Endothelial cell (in vitro differentiated cells): Measurements from ENCODE around the gene PDLIM7. TPM values are rescaled to one million over a fixed set of nuclear protein-coding genes. Genes with fewer than 3 reads are reported as not detected.
A peak's percentile ranks its signal among the peaks of the same experiment; 100 is the strongest.

ENCODE experiments used
- DNase-seq: peaks from one replicate; pipeline ENCODE4 v3.0.0; 2021; ENCODE audit warnings: low spot score
- H3K27ac Mint-ChIP-seq: one replicate; pipeline ENCODE4 v1.8.0; 2021; ENCODE audit warnings: mixed read lengths, inconsistent platforms; ENCODE audit not compliant: unreplicated experiment
- H3K27me3 Mint-ChIP-seq: one replicate; pipeline ENCODE4 v1.8.0; 2021; ENCODE audit warnings: mild to moderate bottlenecking, moderate library complexity, mixed read lengths, inconsistent platforms; ENCODE audit not compliant: unreplicated experiment
- H3K36me3 Mint-ChIP-seq: one replicate; pipeline ENCODE4 v1.8.0; 2021; ENCODE audit warnings: mild to moderate bottlenecking, low read depth, mixed read lengths, inconsistent platforms; ENCODE audit not compliant: unreplicated experiment
- H3K4me1 Mint-ChIP-seq: one replicate; pipeline ENCODE4 v1.8.0; 2021; ENCODE audit warnings: mild to moderate bottlenecking, mixed read lengths, inconsistent platforms; ENCODE audit not compliant: unreplicated experiment
- H3K4me3 Mint-ChIP-seq: one replicate; pipeline ENCODE4 v1.8.0; 2021; ENCODE audit warnings: mild to moderate bottlenecking, mixed read lengths, inconsistent platforms; ENCODE audit not compliant: unreplicated experiment
- H3K9me3 Mint-ChIP-seq: one replicate; pipeline ENCODE4 v1.8.0; 2021; ENCODE audit warnings: mixed read lengths, inconsistent platforms; ENCODE audit not compliant: unreplicated experiment
- total RNA-seq: library from RNA; stranded (reverse); fragmentation: NEBNext Ultra II Directional; extraction: Animal tissue kit (Norgen Biotek cat#: 25700); gene quantifications from one replicate; pipeline ENCODE4 v1.2.1, GENCODE V29; 2021; ENCODE audit not compliant: unreplicated experiment
- TF ChIP-seq, protein P1 (sequence below): fragments of 200-600 bp; sonication (generic); IDR thresholded peaks from one replicate; pipeline ENCODE4 v1.5.0; 2021; ENCODE audit warnings: antibody characterized with exemption; ENCODE audit not compliant: unreplicated experiment

PDLIM7 gene
- total RNA-seq, 1 donor from 2014 or later: 238 TPM

DNA sequence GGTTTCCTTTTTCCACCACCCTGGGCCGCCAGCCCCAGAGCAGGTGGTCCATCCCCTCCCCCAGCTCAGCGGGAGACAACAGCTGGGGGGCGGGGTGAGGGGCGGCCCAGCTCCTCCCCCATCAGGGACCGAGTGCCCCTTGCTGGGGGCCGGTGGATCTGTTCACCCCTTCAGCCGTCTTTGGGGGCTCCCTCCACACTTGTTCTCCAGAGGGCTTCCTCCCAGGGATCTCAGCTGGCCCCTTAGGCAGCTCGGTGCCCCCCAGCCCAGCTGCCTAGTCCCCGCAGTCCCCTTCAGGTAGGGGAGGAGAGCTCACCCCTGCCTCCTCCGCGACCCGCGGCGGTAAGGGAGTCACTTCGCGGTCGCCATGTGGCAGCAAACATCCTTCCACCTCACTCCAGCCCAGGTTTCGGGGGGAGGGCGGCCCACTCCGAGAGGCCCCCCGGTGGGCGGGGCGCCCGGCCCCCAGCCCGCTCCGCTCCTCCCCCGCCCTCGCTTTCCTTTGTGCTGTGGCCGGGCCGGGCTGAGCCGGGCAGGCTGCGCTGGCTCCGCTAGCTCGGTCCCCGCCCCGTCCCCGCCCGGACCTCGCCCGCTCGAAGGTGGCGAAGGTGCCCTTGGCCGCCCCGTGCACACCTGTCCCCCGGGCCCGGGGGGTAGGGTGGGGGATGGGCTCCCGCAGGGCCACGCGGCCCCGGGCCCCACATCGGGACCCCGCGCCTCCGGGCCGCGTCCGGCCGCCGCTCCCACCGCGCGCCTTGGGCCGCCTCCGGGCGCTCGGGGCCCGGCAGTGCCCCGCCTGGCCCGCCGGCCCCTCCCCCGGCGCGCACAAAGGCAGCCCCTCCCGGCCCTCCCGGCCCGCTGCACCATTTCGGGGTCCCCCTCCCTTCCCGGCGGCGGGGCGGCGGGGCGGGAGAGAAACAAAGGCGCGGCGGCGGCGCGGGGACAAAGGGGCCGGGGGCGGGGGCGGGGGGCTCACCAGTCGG, 24.7 kb downstream of the PDLIM7 start:
- TF ChIP-seq, protein P1, sequence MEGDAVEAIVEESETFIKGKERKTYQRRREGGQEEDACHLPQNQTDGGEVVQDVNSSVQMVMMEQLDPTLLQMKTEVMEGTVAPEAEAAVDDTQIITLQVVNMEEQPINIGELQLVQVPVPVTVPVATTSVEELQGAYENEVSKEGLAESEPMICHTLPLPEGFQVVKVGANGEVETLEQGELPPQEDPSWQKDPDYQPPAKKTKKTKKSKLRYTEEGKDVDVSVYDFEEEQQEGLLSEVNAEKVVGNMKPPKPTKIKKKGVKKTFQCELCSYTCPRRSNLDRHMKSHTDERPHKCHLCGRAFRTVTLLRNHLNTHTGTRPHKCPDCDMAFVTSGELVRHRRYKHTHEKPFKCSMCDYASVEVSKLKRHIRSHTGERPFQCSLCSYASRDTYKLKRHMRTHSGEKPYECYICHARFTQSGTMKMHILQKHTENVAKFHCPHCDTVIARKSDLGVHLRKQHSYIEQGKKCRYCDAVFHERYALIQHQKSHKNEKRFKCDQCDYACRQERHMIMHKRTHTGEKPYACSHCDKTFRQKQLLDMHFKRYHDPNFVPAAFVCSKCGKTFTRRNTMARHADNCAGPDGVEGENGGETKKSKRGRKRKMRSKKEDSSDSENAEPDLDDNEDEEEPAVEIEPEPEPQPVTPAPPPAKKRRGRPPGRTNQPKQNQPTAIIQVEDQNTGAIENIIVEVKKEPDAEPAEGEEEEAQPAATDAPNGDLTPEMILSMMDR: no peak
- DNase-seq: peak; percentile 66
- peaks cover 38% of the 10 kb centered on the region for H3K4me1 Mint-ChIP-seq
- no peak overlapping the region for H3K27ac Mint-ChIP-seq
- H3K36me3 Mint-ChIP-seq: peaks cover 25% of the 10 kb centered on the region
- H3K9me3 Mint-ChIP-seq: no peaks in the 10 kb centered on the region
- H3K27me3 Mint-ChIP-seq: peaks cover 32% of the 10 kb centered on the region
- H3K4me3 Mint-ChIP-seq: peak overlapping the region; percentile 90

DNA sequence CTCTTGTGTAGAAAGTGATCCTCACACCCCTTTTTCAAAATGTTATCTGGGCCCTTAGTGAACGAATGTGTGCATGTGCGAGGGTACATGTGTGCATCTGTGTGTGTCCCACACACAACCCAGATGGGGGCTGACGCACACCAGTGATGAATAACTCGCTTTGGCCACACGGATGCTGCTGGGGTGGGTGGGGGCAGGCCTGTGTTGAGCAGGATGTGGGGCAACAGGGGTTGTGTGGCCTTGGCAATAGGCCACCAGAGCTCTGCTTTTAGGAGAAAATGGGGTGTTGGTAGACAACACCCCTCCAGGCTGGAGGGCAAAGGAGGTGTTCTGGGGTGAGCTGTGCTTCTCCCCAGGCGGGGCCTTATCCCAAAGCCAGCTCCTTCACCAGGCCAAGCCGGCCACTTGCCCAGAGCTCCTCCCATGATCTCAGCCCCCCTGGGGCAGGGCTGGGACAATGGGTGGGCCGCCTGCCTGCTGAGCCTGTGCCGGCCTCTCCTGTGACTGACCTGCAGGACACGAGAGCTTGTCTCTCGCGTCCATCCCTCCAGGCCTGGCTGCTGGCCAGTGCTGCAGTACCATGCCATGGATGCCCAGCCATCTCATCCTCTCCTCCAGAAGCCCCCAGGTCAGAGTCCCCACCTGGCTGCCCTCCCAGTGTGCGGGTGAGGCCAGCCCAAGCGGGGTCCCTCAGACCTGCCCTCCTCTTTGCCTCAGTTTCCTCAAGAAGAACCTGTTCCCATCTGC, 25.6 kb downstream of the PDLIM7 start:
- H3K27ac Mint-ChIP-seq: peak overlapping the region; percentile 30
- TF ChIP-seq, protein P1: no peak
- peaks cover 34% of the 10 kb centered on the region for H3K27me3 Mint-ChIP-seq
- peaks cover 38% of the 10 kb centered on the region for H3K4me1 Mint-ChIP-seq
- peak overlapping the region; percentile 89 for H3K4me3 Mint-ChIP-seq
- no peak for DNase-seq
- no peaks in the 10 kb centered on the region for H3K9me3 Mint-ChIP-seq
- H3K36me3 Mint-ChIP-seq: peaks cover 33% of the 10 kb centered on the region

GRCh38 chr5:177470759-177471536, 26.5 kb downstream of the PDLIM7 start:
- TF ChIP-seq, protein P1: no peak
- no peaks in the 10 kb centered on the region for H3K9me3 Mint-ChIP-seq
- H3K27ac Mint-ChIP-seq: peak overlapping the region; percentile 75
- peak overlapping the region; percentile 83 for H3K4me3 Mint-ChIP-seq
- peaks cover 39% of the 10 kb centered on the region for H3K36me3 Mint-ChIP-seq
- DNase-seq: no peak
- peaks cover 34% of the 10 kb centered on the region for H3K4me1 Mint-ChIP-seq
- H3K27me3 Mint-ChIP-seq: peaks cover 32% of the 10 kb centered on the region

DNA sequence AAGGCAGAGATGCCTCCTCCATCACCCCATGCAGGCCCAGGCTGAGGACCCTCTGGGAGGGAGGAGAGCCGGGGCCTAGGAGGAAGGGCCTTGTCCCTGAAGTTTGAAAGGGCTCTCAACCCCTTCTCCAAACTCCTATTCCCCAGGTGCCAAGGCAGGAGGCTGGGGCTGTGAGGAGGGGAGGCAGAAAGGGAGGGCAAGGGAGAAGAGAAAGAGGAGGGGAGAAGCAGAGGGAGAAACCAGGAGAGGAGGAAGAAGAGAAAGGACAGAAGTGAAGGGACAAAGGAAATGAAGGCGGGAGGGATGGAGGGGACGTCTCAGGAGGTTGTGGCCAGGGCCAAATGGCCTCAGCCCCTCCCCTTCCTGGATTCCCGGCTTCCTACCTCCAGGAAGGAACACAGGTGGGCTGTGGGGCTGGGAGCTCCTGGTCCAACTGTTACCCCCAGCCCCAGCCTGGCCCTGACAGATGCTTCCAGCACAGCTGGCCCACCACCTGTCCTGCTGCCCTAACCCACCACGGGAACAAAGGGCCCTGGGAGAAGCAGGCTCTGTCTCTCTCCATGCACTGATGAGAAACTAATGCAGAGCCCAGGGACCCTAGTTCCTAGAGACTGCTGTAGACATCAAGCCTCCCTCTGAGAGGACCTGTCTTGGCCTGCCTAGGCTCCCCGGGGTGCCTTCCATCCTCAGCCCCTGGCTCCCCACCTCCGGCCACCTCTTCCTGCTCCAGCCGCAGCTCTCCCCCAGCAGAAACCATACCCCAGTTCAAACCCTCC, 27.5 kb downstream of the PDLIM7 start:
- no peaks in the 10 kb centered on the region for H3K9me3 Mint-ChIP-seq
- TF ChIP-seq, protein P1: no peak
- no peak for DNase-seq
- peaks cover 43% of the 10 kb centered on the region for H3K36me3 Mint-ChIP-seq
- H3K4me1 Mint-ChIP-seq: peaks cover 32% of the 10 kb centered on the region
- peak overlapping the region; percentile 75 for H3K27ac Mint-ChIP-seq
- peaks cover 32% of the 10 kb centered on the region for H3K27me3 Mint-ChIP-seq
- H3K4me3 Mint-ChIP-seq: peak overlapping the region; percentile 83
